Dendritic cell treated with granulocyte-macrophage colony-stimulating factor and Interleukin-4, amounts not matched to agents 40 ng/mL and 50 ng/mL, for 4 days (primary cell): Measurements from ENCODE around the gene PRDM11.
"Not testable (repeated sequence)": the region's sequence is repeated elsewhere in the genome, so short reads cannot be mapped to it uniquely, and the experiment has no call there.

Experiments
- H3K27ac Mint-ChIP-seq: one replicate; pipeline ENCODE4 v1.8.0; 2022; ENCODE audit warnings: mild to moderate bottlenecking, mixed read lengths
- H3K27me3 Mint-ChIP-seq: one replicate; pipeline ENCODE4 v1.8.0; 2022; ENCODE audit warnings: mild to moderate bottlenecking, mixed read lengths
- H3K36me3 Mint-ChIP-seq: one replicate; pipeline ENCODE4 v1.8.0; 2022; ENCODE audit warnings: low read depth, mixed read lengths
- H3K4me1 Mint-ChIP-seq: one replicate; pipeline ENCODE4 v1.8.0; 2022; ENCODE audit warnings: low read depth, mixed read lengths
- H3K4me3 Mint-ChIP-seq: one replicate; pipeline ENCODE4 v1.8.0; 2022; ENCODE audit warnings: mild to moderate bottlenecking, moderate library complexity, mixed read lengths
- H3K9me3 Mint-ChIP-seq: one replicate; pipeline ENCODE4 v1.8.0; 2022; ENCODE audit warnings: mixed read lengths
- intact Hi-C: fragments of 100-400 bp; cut with micrococcal nuclease; formaldehyde crosslinking; loops from one replicate; pipeline ENCODE4 v1.15.0; 2022

Gene PRDM11

GRCh38 chr11:45245218-45246045 lies 99.0 kb downstream of the PRDM11 start:
- no peaks in the 10 kb centered on the region for H3K9me3 Mint-ChIP-seq
- no peaks in the 10 kb centered on the region for H3K4me1 Mint-ChIP-seq
- H3K27me3 Mint-ChIP-seq, result no peaks in the 10 kb centered on the region
- no peaks in the 10 kb centered on the region for H3K36me3 Mint-ChIP-seq
- intact Hi-C loops, result no loop called here
- no peak overlapping the region for H3K27ac Mint-ChIP-seq
- no peak overlapping the region for H3K4me3 Mint-ChIP-seq

- Mint-ChIP-seq H3K36me3 (no peaks in the 10 kb centered on the region), H3K4me1 (no peaks in the 10 kb centered on the region), H3K4me3 (no peak overlapping the region), H3K9me3 (no peaks in the 10 kb centered on the region), H3K27me3 (no peaks in the 10 kb centered on the region), H3K27ac (no peak overlapping the region)
- intact Hi-C loops, result no loop called here
Observed at GRCh38 chr11:45246241-45246640, 99.8 kb downstream of the PRDM11 start.

GRCh38 chr11:45247433-45247832 lies 101.0 kb downstream of the PRDM11 start:
- Mint-ChIP-seq H3K4me3 (no peak overlapping the region), H3K4me1 (no peaks in the 10 kb centered on the region), H3K9me3 (no peaks in the 10 kb centered on the region), H3K36me3 (no peaks in the 10 kb centered on the region), H3K27ac (no peak overlapping the region), H3K27me3 (no peaks in the 10 kb centered on the region)
- intact Hi-C loops, result no loop called here

GRCh38 chr11:45248501-45249011 lies 102.1 kb downstream of the PRDM11 start:
- H3K4me1 Mint-ChIP-seq, result no peaks in the 10 kb centered on the region
- H3K36me3 Mint-ChIP-seq, result no peaks in the 10 kb centered on the region

GRCh38 chr11:45249372-45249771 lies 102.9 kb downstream of the PRDM11 start:
- intact Hi-C loops, H3K9me3 Mint-ChIP-seq, H3K27ac Mint-ChIP-seq, H3K4me1 Mint-ChIP-seq, H3K4me3 Mint-ChIP-seq, H3K27me3 Mint-ChIP-seq, H3K36me3 Mint-ChIP-seq: not testable (repeated sequence)

More at GRCh38 chr11:45248501-45249011, 102.1 kb downstream of the PRDM11 start:
- Mint-ChIP-seq H3K27me3 (no peaks in the 10 kb centered on the region), H3K4me3 (no peak overlapping the region), H3K9me3 (no peaks in the 10 kb centered on the region), H3K27ac (no peak overlapping the region)
- intact Hi-C loops, result no loop called here

- Mint-ChIP-seq H3K4me3 (no peak overlapping the region), H3K36me3 (no peaks in the 10 kb centered on the region), H3K27me3 (no peaks in the 10 kb centered on the region), H3K4me1 (no peaks in the 10 kb centered on the region), H3K27ac (no peak overlapping the region), H3K9me3 (no peaks in the 10 kb centered on the region)
- intact Hi-C loops, result no loop called here
Observed at GRCh38 chr11:45250035-45250718, 103.7 kb downstream of the PRDM11 start.

GRCh38 chr11:45252134-45252856 lies 105.9 kb downstream of the PRDM11 start:
- Mint-ChIP-seq H3K4me1 (no peaks in the 10 kb centered on the region), H3K27ac (no peak overlapping the region), H3K36me3 (no peaks in the 10 kb centered on the region), H3K9me3 (no peaks in the 10 kb centered on the region), H3K4me3 (no peak overlapping the region), H3K27me3 (peaks cover 4% of the 10 kb centered on the region)
- intact Hi-C loops, result no loop called here

- Mint-ChIP-seq H3K36me3 (no peaks in the 10 kb centered on the region), H3K27ac (no peak overlapping the region), H3K27me3 (peaks cover 4% of the 10 kb centered on the region), H3K4me3 (no peak overlapping the region), H3K4me1 (no peaks in the 10 kb centered on the region), H3K9me3 (no peaks in the 10 kb centered on the region)
- intact Hi-C loops, result no loop called here
Observed at GRCh38 chr11:45252877-45253276, 106.4 kb downstream of the PRDM11 start.

- Mint-ChIP-seq H3K4me3 (no peak overlapping the region), H3K36me3 (no peaks in the 10 kb centered on the region), H3K4me1 (no peaks in the 10 kb centered on the region), H3K27me3 (peaks cover 4% of the 10 kb centered on the region), H3K27ac (no peak overlapping the region), H3K9me3 (no peaks in the 10 kb centered on the region)
- intact Hi-C loops, result no loop called here
Observed at GRCh38 chr11:45253640-45254039, 107.2 kb downstream of the PRDM11 start.

GRCh38 chr11:45254070-45254469 lies 107.6 kb downstream of the PRDM11 start:
- H3K27me3 Mint-ChIP-seq, result peaks cover 4% of the 10 kb centered on the region
- intact Hi-C loops, result no loop called here
- H3K4me3 Mint-ChIP-seq, result no peak overlapping the region
- H3K4me1 Mint-ChIP-seq, result no peaks in the 10 kb centered on the region
- H3K27ac Mint-ChIP-seq, result no peak overlapping the region
- no peaks in the 10 kb centered on the region for H3K36me3 Mint-ChIP-seq
- no peaks in the 10 kb centered on the region for H3K9me3 Mint-ChIP-seq

- no peak overlapping the region for H3K4me3 Mint-ChIP-seq
- peaks cover 10% of the 10 kb centered on the region for H3K27me3 Mint-ChIP-seq
- no peaks in the 10 kb centered on the region for H3K4me1 Mint-ChIP-seq
- no peaks in the 10 kb centered on the region for H3K9me3 Mint-ChIP-seq
- H3K27ac Mint-ChIP-seq, result no peak overlapping the region
- H3K36me3 Mint-ChIP-seq, result no peaks in the 10 kb centered on the region
- intact Hi-C loops, result no loop called here
Observed at GRCh38 chr11:45258982-45259530, 112.6 kb downstream of the PRDM11 start.

GRCh38 chr11:45259592-45259991 lies 113.2 kb downstream of the PRDM11 start:
- Mint-ChIP-seq H3K27ac (no peak overlapping the region), H3K4me1 (no peaks in the 10 kb centered on the region), H3K9me3 (no peaks in the 10 kb centered on the region), H3K4me3 (no peak overlapping the region), H3K36me3 (no peaks in the 10 kb centered on the region), H3K27me3 (peaks cover 10% of the 10 kb centered on the region)
- intact Hi-C loops, result no loop called here

GRCh38 chr11:45260071-45260470 lies 113.6 kb downstream of the PRDM11 start:
- no peak overlapping the region for H3K27ac Mint-ChIP-seq
- no peaks in the 10 kb centered on the region for H3K36me3 Mint-ChIP-seq
- peaks cover 10% of the 10 kb centered on the region for H3K27me3 Mint-ChIP-seq
- no peak overlapping the region for H3K4me3 Mint-ChIP-seq
- intact Hi-C loops, result no loop called here
- no peaks in the 10 kb centered on the region for H3K9me3 Mint-ChIP-seq
- no peaks in the 10 kb centered on the region for H3K4me1 Mint-ChIP-seq

GRCh38 chr11:45262900-45263299 lies 116.5 kb downstream of the PRDM11 start:
- no peaks in the 10 kb centered on the region for H3K4me1 Mint-ChIP-seq
- no peak overlapping the region for H3K4me3 Mint-ChIP-seq
- H3K9me3 Mint-ChIP-seq, result no peaks in the 10 kb centered on the region
- H3K27ac Mint-ChIP-seq, result no peak overlapping the region
- intact Hi-C loops, result no loop called here
- H3K36me3 Mint-ChIP-seq, result no peaks in the 10 kb centered on the region
- peaks cover 7% of the 10 kb centered on the region for H3K27me3 Mint-ChIP-seq
